GM12872 (cell line): ENCODE data around the gene RELN.

Experiments
- TF ChIP-seq, protein P1 (sequence below): IDR thresholded peaks from 3 replicates; pipeline ENCODE4 v1.5.1; 2011; ENCODE audit warnings: low read depth, mild to moderate bottlenecking, low read length, moderate library complexity; ENCODE audit not compliant: insufficient read depth

Gene RELN

DNA sequence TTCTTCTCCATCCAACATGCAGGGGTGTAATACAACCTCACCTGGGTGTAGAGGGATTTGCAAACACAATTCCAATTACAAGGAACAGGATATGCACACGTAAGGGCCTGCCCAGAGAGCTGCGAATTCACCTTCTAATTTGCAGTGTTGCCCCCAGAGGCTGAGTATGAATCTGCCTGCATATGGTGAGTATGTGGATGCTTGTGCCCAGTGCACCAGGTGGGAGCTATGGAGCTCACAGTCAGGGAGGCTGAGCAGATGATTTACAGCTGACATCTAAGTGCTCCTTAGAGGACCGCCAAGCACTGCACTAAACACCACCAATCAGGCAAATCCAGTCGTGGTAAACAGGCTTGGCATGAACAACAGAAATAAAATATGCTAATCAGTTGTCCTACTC, 132.0 kb downstream of the RELN start:
- TF ChIP-seq, protein P1, sequence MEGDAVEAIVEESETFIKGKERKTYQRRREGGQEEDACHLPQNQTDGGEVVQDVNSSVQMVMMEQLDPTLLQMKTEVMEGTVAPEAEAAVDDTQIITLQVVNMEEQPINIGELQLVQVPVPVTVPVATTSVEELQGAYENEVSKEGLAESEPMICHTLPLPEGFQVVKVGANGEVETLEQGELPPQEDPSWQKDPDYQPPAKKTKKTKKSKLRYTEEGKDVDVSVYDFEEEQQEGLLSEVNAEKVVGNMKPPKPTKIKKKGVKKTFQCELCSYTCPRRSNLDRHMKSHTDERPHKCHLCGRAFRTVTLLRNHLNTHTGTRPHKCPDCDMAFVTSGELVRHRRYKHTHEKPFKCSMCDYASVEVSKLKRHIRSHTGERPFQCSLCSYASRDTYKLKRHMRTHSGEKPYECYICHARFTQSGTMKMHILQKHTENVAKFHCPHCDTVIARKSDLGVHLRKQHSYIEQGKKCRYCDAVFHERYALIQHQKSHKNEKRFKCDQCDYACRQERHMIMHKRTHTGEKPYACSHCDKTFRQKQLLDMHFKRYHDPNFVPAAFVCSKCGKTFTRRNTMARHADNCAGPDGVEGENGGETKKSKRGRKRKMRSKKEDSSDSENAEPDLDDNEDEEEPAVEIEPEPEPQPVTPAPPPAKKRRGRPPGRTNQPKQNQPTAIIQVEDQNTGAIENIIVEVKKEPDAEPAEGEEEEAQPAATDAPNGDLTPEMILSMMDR, result no peak

- TF ChIP-seq, protein P1, result no peak
These were observed 132.5 kb downstream of the RELN start for GRCh38 chr7:103856929-103857328.

- TF ChIP-seq, protein P1, result no peak
These were observed 133.8 kb downstream of the RELN start for GRCh38 chr7:103855671-103856070.

GRCh38 chr7:103854611-103855010, 134.8 kb downstream of the RELN start:
- TF ChIP-seq, protein P1, result no peak

GRCh38 chr7:103851357-103851756, 138.1 kb downstream of the RELN start:
- TF ChIP-seq, protein P1, result no peak

GRCh38 chr7:103843689-103844480, 145.6 kb downstream of the RELN start:
- TF ChIP-seq, protein P1, result no peak

DNA sequence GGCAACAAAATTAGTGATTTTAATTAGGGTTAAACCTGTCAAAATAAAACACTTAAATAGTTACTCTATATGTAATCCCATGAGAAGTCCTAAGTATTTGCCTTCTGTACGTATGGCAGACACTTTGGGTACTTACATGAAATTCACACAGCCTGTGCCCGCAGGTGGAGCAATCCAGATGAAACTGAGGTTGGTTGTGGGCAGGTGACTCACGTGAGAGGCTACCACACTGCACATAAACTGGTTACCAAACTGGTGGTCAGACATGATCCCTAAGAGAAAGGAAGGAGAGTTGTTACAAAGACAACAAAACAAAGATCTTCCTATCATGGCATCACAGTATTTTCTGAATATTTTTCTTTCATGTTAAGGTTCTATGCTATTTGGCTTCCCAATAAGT, 156.1 kb downstream of the RELN start:
- TF ChIP-seq, protein P1, result no peak

GRCh38 chr7:103832438-103832837, 157.0 kb downstream of the RELN start:
- TF ChIP-seq, protein P1, result no peak
